DND-41 (cell line): ENCODE results near the gene KCNQ1OT1.

Experiments used
- ATAC-seq: fragments of 200-7000 bp; cut with Tn5 transposase; 3 replicates; pipeline ENCODE4 v1.9.1; 2021; ENCODE audit warnings: low read depth; ENCODE audit not compliant: insufficient read depth
- DNase-seq: peaks from one replicate; pipeline ENCODE4 v3.0.0-alpha.2; 2020
- H2AFZ ChIP-seq: 2 replicates; pipeline ENCODE4 v1.6.0; 2012; ENCODE audit warnings: low read depth, low read length
- H3K27ac ChIP-seq: 2 replicates; pipeline ENCODE4 v1.5.1; 2012; ENCODE audit warnings: low read length, inconsistent platforms
- H3K27me3 ChIP-seq: fragments of 200-600 bp; sonication (generic); 2 replicates; pipeline ENCODE4 v1.6.0; 2012; ENCODE audit warnings: low read length, mild to moderate bottlenecking, inconsistent platforms; ENCODE audit not compliant: insufficient read depth, poor library complexity
- H3K36me3 ChIP-seq: 2 replicates; pipeline ENCODE4 v1.5.1; 2012; ENCODE audit warnings: low read length, inconsistent platforms; ENCODE audit not compliant: insufficient read depth
- H3K4me1 ChIP-seq: 2 replicates; pipeline ENCODE4 v1.5.1; 2012; ENCODE audit warnings: mild to moderate bottlenecking, low read length; ENCODE audit not compliant: insufficient read depth
- H3K4me2 ChIP-seq: 2 replicates; pipeline ENCODE4 v1.6.0; 2012; ENCODE audit warnings: mild to moderate bottlenecking, moderate library complexity, low read length, inconsistent platforms; ENCODE audit not compliant: insufficient read depth
- H3K4me3 ChIP-seq, 2 experiments: fragments of 200-600 bp in 1 of 2; shearing (Covaris generic) in 1 of 2; 2 replicates each; pipeline ENCODE4 v1.5.1; 2012 to 2016; ENCODE audit warnings: inconsistent platforms in 2 of 2, low read length in 2 of 2, mild to moderate bottlenecking in 2 of 2, low read depth in 1 of 2, moderate library complexity in 1 of 2
- H3K79me2 ChIP-seq: 2 replicates; pipeline ENCODE4 v1.6.0; 2012; ENCODE audit warnings: low read length, inconsistent platforms; ENCODE audit not compliant: insufficient read depth
- H3K9ac ChIP-seq: 2 replicates; pipeline ENCODE4 v1.6.0; 2012; ENCODE audit warnings: low read depth, mild to moderate bottlenecking, inconsistent platforms, low read length, moderate library complexity
- H3K9me3 ChIP-seq: 2 replicates; pipeline ENCODE4 v1.5.1; 2012; ENCODE audit warnings: low read length, moderate library complexity, mild to moderate bottlenecking, inconsistent platforms; ENCODE audit not compliant: insufficient read depth, severe bottlenecking
- H4K20me1 ChIP-seq: 2 replicates; pipeline ENCODE4 v1.6.0; 2012; ENCODE audit warnings: low read length; ENCODE audit not compliant: insufficient read depth
- CTCF ChIP-seq: IDR thresholded peaks from 2 replicates; pipeline ENCODE4 v1.5.1; 2012; ENCODE audit warnings: borderline replicate concordance, low read length, moderate library complexity, mild to moderate bottlenecking; ENCODE audit not compliant: poor library complexity, severe bottlenecking; ENCODE audit errors: extremely low read depth
- EZH2 ChIP-seq: IDR thresholded peaks from 3 replicates; pipeline ENCODE4 v1.6.1; 2012; ENCODE audit warnings: borderline replicate concordance, low read depth, mild to moderate bottlenecking, moderate library complexity, low read length, inconsistent platforms; ENCODE audit not compliant: severe bottlenecking

KCNQ1OT1 gene

GRCh38 chr11:2592559-2593392 is 107.0 kb downstream of the KCNQ1OT1 start:
- DNase-seq (no peak), ATAC-seq (no peak)
- no peaks in the 10 kb centered on the region for H3K36me3 ChIP-seq
- no peaks in the 10 kb centered on the region for H3K9me3 ChIP-seq
- peaks cover 3% of the 10 kb centered on the region for H3K27me3 ChIP-seq
- H3K27ac ChIP-seq: no peak overlapping the region
- H3K79me2 ChIP-seq: no peaks in the 10 kb centered on the region
- no peaks in the 10 kb centered on the region for H3K4me1 ChIP-seq
- no peak for TF ChIP-seq CTCF
- H3K4me3 ChIP-seq: no peak overlapping the region
- H2AFZ ChIP-seq: no peak overlapping the region
- no peak overlapping the region for H3K4me2 ChIP-seq
- no peak overlapping the region for H3K9ac ChIP-seq
- H4K20me1 ChIP-seq: no peaks in the 10 kb centered on the region; the same call in 1 of the 2 replicates

DNA sequence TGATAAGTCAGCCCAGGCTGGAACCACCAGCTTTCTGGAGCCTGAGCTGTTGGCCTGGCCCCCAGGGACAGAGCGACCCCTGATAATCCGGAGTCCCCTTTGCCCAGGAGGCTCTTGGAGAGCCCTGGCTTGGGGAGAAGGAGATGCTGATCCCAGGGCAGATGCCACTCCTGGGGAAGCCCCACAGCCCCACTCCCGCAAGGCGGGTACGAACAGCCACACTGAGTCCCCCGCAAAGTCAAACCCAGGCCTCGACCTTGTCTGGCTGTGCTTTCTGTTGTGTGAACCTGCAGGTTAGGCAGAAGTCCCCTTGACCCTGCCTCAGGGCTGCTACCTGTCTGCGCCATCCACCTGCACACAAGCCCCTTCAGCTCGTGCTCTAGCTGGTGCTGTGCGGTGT is 108.0 kb downstream of the KCNQ1OT1 start:
- Histone ChIP-seq H3K27me3 (peaks cover 3% of the 10 kb centered on the region), H4K20me1 (no peaks in the 10 kb centered on the region; the same call in 1 of the 2 replicates)
- ATAC-seq: no peak

DNA sequence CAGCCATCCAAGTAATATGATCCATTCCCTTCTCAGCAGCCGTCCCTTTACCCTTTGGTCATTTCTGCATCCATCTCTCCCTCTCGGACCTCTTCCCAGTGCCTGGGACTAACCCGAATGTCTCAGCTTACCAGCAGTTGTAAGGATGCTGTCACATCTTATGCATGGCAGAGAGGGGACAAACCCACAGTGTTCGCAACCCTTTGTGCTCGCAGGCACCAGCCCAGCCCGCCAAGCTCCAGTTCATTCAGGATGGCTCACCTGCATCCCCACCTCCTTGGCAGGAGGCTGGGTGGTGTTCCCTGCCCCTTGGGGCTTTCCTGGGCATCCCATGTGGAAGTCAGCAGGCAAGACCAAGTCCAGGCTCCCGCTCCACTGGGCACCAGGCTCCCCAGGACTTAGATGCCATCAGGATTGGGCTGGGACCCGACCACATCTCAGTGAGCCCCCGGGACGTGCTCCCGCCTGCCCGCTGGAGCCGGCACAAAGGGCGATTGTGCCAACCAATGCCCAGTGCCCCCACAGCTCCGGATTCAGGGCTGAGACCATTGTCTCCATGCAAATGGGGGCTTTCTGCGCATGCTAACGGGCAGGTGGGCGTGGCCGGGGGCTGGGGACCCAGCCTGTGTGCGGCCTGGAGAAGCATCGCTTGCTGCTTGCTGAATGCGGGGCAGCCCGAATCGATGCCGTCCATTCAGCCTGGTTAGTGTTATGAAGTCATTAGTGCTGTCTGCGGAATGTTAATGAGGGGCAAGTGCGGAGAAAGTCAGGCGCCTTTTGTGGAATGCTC is 108.6 kb downstream of the KCNQ1OT1 start:
- no peaks in the 10 kb centered on the region for H3K36me3 ChIP-seq

More for the DNA sequence above, 108.0 kb downstream of the KCNQ1OT1 start:
- Histone ChIP-seq H3K4me3 (no peak overlapping the region), H3K36me3 (no peaks in the 10 kb centered on the region), H3K9ac (no peak overlapping the region), H3K4me1 (no peaks in the 10 kb centered on the region), H3K27ac (no peak overlapping the region), H3K9me3 (no peaks in the 10 kb centered on the region), H3K4me2 (no peak overlapping the region), H2AFZ (no peak overlapping the region), H3K79me2 (no peaks in the 10 kb centered on the region)
- TF ChIP-seq EZH2: no peak
- TF ChIP-seq CTCF: no peak
- no peak for DNase-seq

More for the DNA sequence above, 108.6 kb downstream of the KCNQ1OT1 start:
- Histone ChIP-seq H3K79me2 (no peaks in the 10 kb centered on the region), H4K20me1 (no peaks in the 10 kb centered on the region; the same call in 1 of the 2 replicates), H3K27ac (no peak overlapping the region), H3K9me3 (no peaks in the 10 kb centered on the region), H3K4me1 (no peaks in the 10 kb centered on the region), H3K27me3 (peaks cover 3% of the 10 kb centered on the region), H3K4me3 (no peak overlapping the region), H3K9ac (no peak overlapping the region), H2AFZ (no peak overlapping the region), H3K4me2 (no peak overlapping the region)
- TF ChIP-seq EZH2 (no peak), CTCF (no peak)
- peak; percentile 1 for DNase-seq
- ATAC-seq: no peak
